Ammon's horn (tissue), 1 donor: ENCODE data around the gene VGLL4.
A peak's percentile ranks its signal among the peaks of the same experiment; 100 is the strongest.
"Not testable (repeated sequence)": the region's sequence is repeated elsewhere in the genome, so short reads cannot be mapped to it uniquely, and the experiment has no call there.

ENCODE experiments used
- DNase-seq: peaks from one replicate; pipeline ENCODE4 v3.0.0-alpha.2; 2016; ENCODE audit warnings: low spot score

The VGLL4 gene, protein sequence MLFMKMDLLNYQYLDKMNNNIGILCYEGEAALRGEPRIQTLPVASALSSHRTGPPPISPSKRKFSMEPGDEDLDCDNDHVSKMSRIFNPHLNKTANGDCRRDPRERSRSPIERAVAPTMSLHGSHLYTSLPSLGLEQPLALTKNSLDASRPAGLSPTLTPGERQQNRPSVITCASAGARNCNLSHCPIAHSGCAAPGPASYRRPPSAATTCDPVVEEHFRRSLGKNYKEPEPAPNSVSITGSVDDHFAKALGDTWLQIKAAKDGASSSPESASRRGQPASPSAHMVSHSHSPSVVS

DNA sequence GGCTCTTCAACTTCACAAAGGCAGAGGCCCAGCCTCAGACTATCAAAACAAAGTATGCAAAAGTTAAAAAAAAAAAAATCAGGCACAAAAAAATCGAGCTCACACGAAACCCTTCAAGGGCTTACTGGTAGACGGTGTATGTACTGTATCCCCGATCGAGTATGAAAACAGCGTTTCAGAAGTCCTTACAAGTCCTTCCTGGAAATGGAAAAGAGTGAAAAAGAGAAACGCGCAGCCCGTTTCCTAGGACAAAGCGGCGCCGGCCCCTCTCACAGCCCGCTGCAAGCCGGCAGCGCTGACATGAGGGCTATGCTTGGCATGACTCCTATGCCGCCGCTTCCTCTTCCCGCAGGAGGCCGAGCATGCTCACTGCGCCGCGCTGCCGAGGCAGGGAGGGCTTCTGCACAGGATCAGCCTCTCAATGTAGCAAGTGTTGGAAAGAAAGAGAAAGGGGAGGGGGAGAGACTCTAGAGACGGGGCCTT, at the start of gene VGLL4:
VGLL4 (minus strand) TSS at position 311 of the 483 bp plus-strand sequence. CDS start 397 bp downstream, outside the sequence.
- DNase-seq = peak; percentile 97

DNA sequence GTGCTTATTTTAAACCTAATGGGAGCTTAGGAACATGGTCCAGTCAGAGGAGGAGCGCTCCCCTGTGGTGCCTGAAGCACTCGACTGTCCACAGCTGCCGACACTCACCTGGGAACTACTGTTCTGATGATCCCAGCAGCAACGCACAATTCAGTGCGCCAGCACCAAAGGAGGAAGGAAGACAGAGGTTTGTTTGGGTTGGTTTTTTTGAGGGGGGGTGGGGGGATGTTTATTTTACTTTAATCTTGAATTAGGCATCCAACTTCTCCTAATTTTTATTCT, 48.8 kb upstream of the VGLL4 start:
- no peak for DNase-seq

DNA sequence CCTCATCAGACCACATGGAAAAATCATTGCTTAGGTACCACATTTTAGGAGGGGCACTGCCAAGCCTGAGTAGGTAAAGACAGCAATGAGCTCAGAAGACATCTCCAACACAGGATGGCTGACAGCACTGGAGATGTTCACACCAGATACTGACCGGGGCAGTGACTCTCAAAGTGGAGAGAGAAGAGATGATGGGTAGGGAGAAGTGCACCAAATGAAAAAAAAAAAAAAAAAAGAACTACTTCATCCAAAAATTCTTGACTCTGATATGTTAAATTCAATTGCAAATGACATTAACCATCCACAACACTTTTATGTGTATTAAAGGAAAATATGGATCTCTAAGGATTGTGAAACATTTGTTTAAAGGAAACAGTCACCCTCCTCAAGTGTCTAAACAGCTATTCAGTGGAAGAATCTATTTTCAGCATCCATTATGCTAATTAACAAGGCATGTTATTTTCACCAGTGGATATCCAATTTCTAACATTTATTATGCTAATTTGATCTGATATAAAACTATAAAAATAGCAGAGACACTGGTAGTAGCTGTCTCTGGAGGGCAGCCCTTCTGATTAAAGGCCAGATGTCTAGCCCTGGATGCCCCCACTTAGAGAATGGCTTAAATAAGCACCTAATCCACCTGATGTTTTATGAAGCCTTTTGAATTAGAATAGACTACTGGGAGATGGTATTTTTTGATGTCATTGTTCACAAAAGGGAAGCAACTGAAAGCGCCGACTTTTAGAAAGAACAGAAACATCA, 48.2 kb upstream of the VGLL4 start:
- no peak for DNase-seq

DNA sequence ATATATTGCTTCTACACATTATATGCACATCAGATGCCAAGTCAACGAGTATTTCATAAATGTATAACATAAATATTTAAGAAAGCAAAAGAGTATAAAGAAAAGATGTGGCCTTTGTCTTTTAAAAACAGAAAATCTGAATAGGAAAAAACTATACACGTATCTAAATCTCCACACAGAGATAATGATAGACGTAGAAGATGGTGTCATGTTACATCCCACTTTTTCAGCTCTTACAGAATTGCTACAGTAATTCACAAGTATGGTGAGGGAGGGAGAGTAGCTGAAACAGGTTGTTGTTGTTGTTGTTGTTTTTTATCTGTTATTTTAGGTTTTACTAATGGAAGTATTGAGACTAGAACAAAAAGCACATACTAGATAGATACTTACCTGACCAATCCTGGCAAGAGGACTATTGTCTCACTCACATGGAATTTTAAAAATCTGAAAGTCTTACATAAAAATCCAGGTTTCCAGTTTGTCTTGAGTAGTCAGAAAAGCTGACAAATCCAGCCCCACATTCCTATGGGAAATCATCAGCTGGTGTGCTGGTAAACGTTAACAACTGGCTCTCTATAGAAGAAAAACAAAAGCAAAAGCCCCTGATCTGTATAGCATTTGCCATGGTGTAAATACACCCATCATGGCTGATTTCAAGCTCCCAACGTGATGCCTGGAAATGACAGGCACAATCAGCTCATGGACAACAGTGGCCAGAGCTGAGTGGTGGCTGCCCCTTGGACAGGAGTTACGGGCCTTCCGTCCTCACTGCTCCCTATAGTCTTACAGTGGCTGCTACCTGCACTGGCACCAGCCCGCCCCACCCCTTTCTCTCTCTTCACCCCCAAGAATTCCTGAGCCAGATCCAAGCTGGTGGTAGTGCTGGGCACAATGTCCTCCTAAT, 47.4 kb upstream of the VGLL4 start:
- DNase-seq = no peak

DNA sequence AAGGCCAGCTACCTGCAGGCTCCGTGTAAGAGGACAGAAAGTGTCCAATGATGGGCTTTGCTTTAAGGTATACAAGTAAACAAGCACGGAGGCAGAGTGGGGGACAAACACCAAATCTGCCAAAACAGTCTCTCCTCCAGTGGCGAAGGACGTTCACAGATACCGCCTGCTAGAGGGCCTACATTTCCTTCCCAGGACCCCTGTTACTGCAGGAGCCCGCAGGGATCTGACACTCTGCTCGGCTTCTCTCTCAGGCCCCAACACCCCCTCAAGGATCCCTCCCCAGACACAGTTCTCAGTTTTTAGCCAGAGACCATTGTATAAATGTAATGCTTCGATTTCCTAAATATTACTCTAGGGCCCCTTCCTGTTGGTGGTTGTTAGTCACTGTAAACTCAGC, 46.0 kb upstream of the VGLL4 start:
- no peak for DNase-seq

DNA sequence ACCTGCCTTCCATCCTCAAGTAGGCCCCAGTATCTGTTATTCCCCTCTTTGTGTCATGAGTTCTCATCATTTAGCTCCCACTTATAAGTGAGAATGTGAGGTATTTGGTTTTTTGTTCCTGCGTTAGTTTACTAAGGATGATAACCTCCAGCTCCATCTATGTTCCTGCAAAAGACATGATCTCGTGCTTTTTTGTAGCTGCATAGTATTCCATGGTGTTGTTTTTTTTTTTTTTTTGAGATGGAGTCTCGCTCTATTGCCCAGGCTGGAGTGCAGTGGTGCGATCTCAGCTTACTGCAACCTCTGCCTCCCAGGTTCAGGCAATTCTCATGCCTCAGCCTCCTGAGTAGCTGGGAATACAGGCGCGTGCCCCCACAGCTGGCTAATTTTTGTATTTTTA, 41.3 kb upstream of the VGLL4 start:
- DNase-seq = not testable (repeated sequence)

DNA sequence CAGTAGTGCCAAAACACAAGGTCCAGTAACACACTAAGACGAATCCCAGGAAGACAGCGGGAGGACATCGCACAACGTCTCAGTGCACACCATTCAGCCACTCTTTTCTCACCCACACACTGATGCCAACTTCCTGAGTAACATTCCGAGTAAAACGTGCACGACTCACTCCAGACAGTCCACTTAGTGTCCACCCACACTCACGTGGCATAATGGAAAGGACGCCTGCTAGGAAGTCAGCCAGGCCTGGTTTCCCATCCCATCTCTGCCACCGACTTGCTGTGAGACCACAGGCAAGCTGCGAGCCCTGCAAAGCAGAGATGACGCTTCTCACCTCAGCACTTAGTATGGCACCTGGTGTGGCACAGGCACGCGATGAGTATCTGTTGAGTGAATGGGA, 36.8 kb upstream of the VGLL4 start:
- DNase-seq = no peak

DNA sequence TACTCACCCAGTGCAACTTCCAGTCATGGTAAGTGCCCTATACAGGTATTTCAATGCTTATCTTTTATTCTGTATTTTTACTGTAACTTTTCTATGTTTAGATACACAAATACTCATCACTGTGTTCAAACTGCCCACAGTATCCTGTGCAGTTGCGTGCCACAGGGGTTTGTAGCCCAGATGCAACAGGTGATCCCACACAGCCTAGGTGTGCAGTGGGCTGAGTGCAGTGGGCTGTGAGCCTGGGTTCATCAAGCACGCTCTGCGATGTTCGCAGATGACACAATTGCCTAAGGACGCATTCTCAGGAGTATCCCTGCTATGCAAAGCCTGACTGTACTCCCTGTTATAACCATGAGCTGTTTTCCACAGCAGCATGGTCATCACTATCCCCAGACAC, 36.2 kb upstream of the VGLL4 start:
- no peak for DNase-seq

DNA sequence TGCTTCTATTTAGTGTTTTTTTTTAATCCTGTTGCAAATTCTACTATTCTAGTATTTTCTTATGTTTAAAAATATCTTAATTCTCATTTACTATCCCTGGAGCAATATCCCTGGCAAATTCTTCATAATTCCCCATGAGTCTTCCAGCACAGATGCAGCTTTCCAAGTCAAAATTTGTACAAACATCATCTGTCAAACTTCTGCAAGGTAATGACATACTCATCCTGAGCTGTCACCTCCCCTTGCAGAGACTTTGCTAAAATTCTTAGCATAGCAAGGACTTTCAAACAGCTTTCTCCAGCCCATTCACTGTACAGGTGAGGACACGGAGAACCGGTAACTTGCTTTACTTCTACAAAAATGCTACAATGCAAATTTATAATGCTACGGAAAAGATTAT, 28.6 kb upstream of the VGLL4 start:
- no peak for DNase-seq

DNA sequence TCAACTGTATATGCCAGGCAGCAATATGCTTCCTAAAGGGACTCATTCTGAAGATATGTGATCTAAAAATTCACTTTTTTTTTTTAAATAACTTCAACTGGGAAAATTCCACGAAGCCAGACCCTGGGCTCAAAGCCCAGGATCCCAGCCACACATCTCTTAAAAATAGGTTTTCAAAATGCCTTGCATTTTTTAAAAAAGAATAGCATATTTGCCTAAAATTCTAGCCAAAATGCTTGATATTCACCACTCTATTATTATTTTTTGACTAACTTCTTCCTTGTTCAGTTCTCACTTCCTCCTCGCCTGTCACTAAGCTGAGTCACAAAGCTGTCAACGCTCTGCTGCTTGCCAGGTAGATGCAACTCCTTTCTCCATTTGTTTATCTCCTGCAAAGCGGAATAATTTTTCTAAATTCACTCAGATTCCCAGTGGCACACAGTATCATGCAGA, 28.0 kb upstream of the VGLL4 start:
- DNase-seq = peak; percentile 68

DNA sequence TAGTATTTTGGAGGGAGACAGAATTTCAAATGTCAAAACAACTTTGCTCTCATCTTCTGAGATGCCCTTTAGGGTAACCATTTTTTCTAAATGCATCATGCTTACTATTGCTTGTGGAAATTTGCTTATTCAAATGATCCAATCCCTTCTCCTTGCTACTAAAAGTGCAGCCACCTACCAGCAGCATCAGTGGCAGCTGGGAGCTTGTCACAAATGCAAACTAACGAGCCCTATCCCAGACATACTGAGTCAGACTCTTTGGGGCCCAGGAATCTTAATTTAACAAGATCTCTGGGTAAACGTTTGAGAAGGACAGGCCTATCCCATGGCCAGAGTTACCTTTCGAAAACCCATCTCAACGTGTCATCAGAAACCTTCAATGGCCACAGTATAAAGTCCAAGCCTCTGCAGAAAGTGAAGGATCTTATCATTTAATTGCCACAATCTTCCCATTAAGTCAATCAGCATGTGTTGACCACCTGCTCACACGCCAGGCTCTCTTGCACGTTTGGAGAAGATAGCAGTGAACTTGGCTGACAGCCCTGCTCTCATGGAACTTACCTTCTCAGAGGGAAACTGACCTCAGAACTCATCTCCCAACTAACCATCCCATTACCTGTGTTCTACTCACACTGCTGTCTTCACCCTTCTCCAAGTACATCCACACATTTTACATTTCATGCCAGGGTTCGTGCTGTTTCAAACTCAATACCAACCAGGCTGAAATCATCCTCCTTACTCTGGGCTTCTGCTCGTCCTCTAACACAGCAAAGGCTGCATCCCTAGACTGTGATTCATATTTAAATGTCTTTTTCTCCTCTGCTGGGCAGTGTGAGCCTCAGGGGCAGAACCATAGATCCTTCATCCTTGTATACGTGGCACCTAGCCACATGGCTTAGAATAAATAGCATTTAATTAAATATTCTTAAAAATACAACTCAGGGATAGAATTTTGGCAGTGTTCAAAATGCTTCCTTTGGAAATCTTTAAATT, 24.8 kb upstream of the VGLL4 start:
- DNase-seq = peak; percentile 46

DNA sequence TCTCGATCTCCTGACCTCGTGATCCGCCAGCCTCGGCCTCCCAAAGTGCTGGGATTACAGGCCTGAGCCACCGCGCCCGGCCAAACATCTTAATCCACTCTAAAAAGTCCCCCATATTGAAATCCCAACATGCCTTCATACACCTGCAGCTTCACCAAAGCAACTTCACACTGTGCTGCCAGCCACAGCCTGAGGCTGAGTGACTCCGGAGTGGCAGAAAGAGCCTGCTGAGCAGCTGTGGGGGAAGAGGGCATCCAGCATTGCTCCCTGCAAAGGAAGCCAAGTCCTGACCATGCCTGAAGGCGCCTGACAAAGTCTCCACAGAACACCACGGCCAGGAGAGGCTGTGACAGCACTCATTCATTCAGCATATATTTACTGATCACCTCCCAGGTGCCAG, 21.6 kb upstream of the VGLL4 start:
- DNase-seq = no peak

DNA sequence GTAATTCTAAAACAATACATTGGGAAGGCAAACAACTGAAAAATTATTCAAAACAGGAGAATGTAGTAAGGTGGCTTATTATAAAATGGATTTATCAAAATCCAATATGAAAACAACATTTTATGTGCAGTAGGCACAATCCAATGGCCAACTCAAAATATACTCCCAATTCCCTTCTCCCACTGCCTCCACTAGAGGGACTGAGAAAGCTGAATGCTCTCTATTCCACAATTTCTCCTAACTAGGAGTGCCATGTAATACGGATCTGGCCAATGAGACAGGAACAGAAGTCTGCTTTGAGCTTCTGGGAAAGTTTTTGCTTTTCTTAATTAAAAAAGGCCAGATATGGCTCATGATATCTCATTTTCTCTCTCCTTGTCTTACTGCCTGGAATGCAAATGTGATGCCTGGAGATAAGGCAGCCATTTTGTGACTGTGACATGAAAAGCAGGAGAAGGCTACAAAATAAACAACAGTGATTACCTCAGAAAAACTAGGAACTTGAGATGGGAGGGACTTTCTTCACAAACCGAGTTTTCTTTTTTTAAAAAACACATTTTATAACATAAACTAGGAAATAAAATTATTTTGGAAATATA, 18.8 kb upstream of the VGLL4 start:
- DNase-seq = no peak

DNA sequence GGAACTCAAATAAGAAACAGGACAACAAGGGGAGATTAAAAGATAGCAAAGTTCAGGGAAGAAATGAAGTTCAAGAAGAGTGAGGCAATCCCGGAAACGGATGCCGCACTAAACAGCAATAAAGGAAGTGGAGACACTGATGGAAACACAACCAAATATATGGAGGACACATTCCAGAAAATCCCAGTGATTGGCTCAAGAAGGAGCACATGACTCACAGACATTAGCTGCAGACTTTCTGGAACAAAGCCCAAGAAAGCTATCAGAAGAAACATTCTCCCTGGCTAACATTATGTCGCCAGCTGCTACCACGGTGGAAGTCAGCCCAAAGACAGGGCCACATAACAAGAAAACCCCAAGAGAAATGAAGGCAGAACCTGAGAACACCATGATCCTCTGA, 18.1 kb upstream of the VGLL4 start:
- DNase-seq = no peak

DNA sequence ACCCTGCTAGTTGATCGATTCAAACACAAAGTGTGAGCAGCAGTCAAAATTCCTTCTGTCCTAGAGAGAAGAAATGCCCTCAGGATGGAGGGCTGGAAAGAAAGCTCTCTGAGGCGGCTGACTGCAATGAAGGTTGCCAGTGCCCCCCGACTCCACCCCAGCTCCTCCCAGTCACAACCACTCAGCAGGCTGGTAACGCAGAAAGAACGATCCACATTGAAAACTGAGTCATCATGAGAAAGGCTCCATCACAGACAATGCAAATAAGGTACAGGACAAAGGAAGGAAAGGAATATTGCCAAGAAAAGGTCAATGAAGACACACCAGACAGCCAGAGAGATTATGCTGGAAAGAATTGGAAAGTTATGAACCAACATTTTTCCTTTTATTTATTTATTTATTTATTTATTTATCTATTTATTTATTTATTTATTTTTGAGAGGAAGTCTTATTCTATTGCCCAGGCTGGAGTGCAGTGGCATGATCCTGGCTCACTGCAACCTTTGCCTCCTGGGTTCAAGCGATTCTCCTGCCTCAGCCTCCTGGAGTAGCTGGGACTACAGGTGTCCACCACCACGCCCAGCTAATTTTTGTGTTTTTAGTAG, 17.4 kb upstream of the VGLL4 start:
- no peak for DNase-seq

DNA sequence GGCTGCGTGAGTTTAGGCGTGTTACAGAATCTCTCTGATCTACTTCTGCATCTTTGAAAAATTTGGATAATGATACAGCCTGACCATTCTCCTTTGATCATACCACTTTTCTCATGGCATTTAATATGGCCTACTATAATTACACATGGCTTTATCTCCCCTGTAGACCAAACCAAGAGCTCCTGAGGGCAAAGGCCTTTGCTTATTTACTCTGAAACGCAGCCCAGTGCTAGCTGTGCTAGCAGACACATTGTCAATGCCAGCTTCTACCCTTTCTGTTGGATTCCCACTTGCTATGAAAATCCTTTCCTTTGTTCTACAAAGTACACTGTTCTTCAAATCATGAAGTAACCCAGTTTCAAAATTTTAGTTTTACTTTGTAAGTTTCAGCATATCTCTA, 16.5 kb upstream of the VGLL4 start:
- no peak for DNase-seq

DNA sequence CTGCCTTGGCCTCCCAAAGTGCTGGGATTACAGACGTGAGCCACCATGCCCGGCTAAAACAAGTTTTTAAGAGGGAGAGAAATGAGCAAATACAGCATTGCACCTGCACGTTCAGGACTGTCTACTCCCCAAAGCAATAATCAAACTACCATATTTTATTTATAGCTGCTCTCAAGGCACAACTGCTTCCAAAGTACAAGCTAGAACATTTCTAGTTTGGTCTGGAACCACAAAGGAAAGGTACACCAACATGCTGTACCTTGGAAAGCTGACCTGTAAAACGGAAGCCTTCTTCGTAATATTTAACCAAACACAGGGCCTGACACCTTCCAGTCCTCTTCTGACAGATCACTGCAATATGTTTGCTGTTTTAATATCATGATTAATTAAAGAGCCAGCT, 14.5 kb upstream of the VGLL4 start:
- DNase-seq = no peak

DNA sequence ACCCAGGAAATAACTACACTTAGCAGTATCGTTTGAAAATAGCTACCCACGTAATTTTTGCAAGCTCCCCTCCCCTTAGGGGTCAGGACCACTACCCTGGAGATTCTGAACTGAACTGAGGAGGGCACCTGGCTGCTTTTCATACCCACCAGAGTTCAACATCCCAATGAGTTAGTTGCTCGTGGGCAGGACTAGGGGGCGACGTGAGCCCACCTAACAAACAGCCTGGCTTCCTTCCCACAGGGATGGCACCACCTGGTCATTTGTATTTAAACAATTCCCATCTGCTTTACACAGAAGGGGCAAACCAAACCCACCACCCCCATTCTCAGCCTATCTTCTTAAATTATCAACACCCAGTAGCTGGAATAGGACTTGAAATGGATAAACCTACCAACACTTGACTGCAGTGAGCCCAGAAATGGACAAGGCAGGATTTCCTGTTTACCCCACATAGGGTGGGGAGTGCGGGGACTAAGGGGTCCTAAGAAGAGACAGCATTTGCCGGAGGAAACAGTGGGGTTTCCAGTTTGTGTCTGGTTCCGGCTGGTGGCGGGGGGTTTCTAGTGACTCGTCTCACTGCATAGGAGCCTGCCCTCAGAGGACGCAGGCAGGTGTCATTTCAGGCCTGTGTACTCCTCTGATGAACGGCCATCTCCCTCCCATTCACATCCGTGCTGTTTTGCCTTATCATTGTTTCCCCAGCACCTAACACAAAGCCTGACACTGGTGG, 11.6 kb upstream of the VGLL4 start:
- no peak for DNase-seq

DNA sequence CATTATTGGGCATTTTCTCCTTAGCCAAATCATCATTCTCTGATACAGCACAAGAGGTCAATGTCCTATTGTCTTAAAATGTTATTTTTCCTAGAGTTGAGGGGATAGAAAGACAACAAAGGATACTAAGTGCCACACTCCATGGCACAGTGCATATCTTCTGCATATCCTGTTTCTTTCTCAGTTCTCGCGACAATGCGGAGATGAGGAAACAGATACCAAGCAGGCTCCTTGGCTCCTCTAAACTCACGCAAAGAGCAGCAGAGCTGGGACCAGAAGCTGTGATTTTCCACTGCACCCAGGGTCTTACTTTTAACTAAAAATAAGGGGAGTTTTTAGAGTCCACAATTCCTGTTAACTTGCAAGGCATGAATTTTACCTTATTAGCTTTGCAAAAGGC, 10.5 kb upstream of the VGLL4 start:
- no peak for DNase-seq
